D721Med (cell line): Measurements from ENCODE around the gene BAZ2B.

Experiments used
- DNase-seq: peaks from one replicate; pipeline ENCODE4 v3.0.0; 2011; ENCODE audit warnings: low spot score; ENCODE audit not compliant: insufficient read length
- FAIRE-seq: peaks from 2 replicates; lab custom pipeline; 2011; peaks lifted over from hg19 to GRCh38; lab: Jason Lieb, UNC
- TF ChIP-seq, protein P1 (sequence below): IDR thresholded peaks from 2 replicates; pipeline ENCODE4 v1.5.1; 2012; ENCODE audit warnings: mild to moderate bottlenecking, control low read depth; ENCODE audit not compliant: insufficient read depth; ENCODE audit errors: missing control alignments

Gene BAZ2B

DNA sequence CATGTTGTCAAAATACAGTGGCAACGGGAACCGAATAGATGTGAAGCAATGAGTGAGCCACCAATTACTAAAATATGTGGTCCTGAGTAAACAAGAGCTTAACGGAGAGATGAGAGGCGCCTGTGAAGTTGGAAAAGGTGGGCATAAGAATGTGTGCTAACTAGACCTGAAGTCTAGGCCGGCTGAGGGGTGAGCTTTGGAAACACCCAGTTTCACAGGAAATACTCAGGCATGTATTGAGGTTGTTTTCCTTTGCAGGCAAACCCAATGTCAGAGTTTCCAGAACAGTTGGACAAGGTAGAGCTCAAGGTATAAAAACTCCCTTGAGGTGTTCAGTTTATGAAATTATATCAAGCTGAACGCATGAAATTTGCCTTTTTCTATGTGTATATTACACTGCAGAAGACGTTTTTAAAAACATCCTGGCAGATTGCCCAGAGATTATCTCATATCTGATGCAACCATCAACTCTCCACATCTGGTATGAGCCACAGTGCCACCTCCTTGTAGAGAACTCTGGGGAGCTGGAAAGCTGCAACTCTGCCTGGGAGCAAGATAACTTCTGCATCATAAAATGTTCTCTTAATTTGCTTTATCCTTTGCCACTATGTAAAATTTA lies 325.9 kb downstream of the BAZ2B start:
- DNase-seq (no peak), FAIRE-seq (no peak)
- TF ChIP-seq, protein P1, sequence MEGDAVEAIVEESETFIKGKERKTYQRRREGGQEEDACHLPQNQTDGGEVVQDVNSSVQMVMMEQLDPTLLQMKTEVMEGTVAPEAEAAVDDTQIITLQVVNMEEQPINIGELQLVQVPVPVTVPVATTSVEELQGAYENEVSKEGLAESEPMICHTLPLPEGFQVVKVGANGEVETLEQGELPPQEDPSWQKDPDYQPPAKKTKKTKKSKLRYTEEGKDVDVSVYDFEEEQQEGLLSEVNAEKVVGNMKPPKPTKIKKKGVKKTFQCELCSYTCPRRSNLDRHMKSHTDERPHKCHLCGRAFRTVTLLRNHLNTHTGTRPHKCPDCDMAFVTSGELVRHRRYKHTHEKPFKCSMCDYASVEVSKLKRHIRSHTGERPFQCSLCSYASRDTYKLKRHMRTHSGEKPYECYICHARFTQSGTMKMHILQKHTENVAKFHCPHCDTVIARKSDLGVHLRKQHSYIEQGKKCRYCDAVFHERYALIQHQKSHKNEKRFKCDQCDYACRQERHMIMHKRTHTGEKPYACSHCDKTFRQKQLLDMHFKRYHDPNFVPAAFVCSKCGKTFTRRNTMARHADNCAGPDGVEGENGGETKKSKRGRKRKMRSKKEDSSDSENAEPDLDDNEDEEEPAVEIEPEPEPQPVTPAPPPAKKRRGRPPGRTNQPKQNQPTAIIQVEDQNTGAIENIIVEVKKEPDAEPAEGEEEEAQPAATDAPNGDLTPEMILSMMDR = no peak

DNA sequence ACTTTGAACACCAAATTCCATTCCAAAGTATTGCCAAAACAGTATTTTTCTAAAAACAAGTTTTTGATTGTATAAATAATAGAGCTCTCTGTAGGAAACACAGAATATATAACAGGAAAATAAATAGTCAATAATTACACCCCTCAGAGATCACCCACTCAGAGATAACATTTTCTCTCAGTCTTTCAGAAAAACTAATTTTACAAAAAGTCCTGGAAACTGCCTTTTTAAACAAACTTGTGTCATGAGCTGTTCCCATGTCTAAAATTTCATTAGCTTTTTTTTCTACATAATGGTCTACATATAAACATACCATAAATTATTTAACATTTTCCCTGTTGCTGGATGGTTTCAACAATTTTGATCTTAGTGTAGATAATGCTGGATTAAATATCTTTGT lies 328.6 kb downstream of the BAZ2B start:
- FAIRE-seq (no peak), DNase-seq (no peak)
- TF ChIP-seq, protein P1 = no peak

DNA sequence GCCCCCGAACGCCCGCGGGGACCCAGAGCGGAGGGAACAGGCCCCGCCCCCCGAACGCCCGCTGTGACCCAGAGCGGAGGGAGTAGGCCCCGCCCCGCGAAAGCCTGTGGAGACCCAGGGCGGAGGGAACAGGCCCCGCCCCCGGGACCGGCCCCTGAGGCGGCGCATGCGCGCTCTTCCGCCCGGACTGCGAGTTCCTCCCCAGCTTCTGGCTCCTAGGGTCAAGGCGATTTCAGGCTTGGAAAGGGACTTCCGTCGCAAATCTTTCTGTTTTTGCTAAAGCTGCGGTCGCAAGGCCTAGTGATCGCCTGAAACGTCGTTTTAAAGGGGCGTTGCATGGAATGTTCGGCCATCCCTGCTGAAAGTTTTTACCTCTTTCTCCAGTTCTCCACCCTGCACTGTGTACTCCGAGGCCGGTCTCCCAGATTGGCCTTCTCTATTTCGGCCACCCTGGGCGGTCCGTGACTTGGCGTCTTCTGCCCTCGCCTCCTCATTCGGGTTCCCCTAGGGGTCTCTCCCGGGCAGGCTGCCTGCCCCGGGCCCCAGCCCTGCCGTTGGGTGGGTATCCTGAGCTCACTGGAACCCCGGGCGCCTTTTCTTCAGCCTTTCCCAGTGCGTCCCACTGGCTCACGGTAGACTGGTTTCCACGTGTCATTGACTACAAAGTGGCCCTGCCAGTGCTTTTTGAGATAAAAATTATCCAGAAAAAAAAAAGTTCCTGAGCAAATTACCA lies 329.5 kb downstream of the BAZ2B start:
- FAIRE-seq = no peak
- TF ChIP-seq, protein P1 = no peak

DNA sequence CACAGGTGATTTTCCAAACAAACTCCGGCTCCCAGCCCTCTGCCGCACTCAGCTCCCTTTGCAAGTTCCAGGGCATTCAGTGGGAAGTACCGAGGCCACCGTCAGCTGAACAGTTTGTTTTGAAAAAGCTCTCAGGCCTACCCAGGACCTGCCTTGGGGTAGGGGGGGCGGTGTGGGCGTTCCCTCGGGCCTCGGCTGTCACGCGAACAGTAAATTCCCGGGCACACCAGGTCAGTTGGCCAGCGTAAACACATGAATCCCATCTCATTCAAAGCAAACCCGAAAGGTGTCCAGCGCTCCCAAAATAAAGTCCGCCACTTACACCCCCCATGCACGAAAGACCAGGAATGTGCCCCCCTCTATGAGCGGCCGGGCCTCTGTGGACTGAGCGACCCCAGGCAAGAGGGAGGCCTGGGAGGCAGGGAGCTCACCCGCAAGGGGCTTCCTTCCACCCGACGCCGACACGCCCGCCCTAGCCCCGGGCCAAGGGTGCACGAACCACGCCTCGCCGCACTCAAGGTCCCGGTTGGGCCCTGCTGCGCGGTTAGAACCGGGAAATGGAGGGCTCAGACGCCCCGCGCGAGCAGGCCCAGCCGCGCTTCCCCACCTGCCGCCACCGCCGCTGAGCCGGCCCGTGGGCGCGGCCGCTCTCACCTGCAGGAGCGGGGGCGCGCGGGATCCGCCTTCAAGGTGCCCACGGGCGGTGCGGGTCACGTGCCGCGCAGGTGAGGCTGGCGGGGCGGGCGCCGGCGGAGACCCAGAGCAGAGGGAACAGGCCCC lies 330.2 kb downstream of the BAZ2B start, which contains the start of gene WDSUB1:
Gene WDSUB1 (minus strand): TSS at position 775 of the 780 bp plus-strand sequence. CDS start 3,634 bp downstream, outside the sequence.
- TF ChIP-seq, protein P1 = no peak
- DNase-seq (no peak), FAIRE-seq (no peak)

More for the DNA sequence above, 329.5 kb downstream of the BAZ2B start:
- peak; percentile 86 for DNase-seq

DNA sequence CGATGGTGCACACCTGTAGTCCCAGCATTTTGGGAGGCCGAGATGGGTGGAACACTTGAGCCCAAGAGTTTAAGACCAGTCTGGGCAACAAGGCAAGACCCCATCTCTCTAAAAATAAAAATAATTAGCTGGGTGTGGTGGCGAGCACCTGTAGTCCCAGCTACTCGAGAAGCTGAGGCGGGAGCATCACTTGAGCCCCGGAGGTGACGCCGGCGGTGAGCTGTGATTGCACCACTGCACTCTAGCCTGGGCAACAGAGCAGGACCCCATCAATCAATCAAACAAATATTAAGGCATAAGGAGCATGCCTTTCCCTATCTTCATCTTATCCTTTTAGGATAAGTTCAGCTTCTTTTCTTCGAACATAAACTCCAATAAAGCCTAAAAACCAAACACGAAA lies 330.9 kb downstream of the BAZ2B start:
- DNase-seq (no peak), FAIRE-seq (no peak)
- TF ChIP-seq, protein P1 = no peak

DNA sequence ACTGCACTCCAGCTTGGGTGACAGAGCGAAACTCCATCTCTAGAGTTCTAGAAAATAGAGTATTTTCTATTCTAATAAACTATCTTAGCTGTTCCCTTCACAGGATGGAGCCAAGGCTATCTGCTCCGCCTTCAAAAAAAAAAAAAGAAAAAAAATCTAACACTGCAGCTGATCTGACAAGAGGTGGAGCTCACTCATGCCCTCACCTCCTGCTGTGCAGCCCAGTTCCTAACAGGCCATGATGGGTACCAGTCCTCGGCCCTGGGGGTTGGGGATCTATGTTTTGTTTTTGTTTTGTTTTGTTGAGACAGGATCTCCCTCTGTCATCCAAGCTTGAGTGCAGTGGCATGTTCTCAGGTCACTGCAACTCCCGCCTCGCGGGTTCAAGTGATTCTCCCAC lies 332.8 kb downstream of the BAZ2B start:
- DNase-seq (no peak), FAIRE-seq (no peak)
- TF ChIP-seq, protein P1 = no peak
